Measurements from ENCODE around the gene UTP14A. TPM values are rescaled to one million over a fixed set of nuclear protein-coding genes. Genes with fewer than 3 reads are reported as not detected.

The UTP14A gene
- total and polyA plus RNA-seq, 3 experiments from 2014 or later = 12.5 to 66.8 (median 62.1) TPM

DNA sequence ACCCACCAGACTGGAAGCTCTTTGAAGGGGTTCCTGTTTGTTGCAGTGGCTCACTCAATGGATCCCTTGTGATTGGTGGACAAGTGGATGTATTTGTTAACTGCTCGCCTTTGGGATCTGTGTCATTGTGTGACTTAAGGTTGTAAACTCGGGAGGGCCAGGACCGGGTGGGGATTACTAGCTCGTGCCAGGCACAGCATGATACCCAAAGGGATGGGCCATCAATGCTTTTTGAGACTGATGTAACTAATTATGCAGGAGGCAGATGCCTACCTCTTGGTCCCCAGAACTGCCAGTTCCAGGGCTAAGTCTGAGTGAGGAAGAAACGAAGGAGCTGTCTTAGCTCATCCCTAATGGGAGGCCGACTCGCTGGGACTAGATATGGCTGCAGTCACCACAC is 27.7 kb downstream of the UTP14A start:
- Mint-ChIP-seq H3K9me3 (no peaks in the 10 kb centered on the region), H3K27me3 (peaks cover 0 to 11% of the 10 kb centered on the region in 2 donors), H3K4me3 (peak overlapping the region; percentile 18 to 76 (median 72)), H3K36me3 (peaks cover 0 to 4% (median 0%) of the 10 kb centered on the region in 3 donors), H3K4me1 (peaks cover 0 to 17% (median 6%) of the 10 kb centered on the region in 3 donors), H3K27ac (peak overlapping the region in 5 of 8 donors; percentile 6 to 68 (median 10))
- POLR2A ChIA-PET = no interaction called here
- Histone ChIP-seq H3K27me3 (ENCODE audit: insufficient read depth, low read length, poor library complexity, severe bottlenecking) (no peaks in the 10 kb centered on the region), H3K27ac (ENCODE audit: low read depth, low read length) (no peak overlapping the region), H3K4me3 (ENCODE audit: low read length) (no peak overlapping the region), H3K4me1 (ENCODE audit: insufficient read depth, low read length) (no peaks in the 10 kb centered on the region), H3K9me3 (ENCODE audit: low read length) (no peaks in the 10 kb centered on the region), H3K36me3 (ENCODE audit: insufficient read depth, low read length) (no peaks in the 10 kb centered on the region)
- CTCF ChIA-PET = no interaction called here
- peak in 1 of 5 donors; percentile 6 for DNase-seq

DNA sequence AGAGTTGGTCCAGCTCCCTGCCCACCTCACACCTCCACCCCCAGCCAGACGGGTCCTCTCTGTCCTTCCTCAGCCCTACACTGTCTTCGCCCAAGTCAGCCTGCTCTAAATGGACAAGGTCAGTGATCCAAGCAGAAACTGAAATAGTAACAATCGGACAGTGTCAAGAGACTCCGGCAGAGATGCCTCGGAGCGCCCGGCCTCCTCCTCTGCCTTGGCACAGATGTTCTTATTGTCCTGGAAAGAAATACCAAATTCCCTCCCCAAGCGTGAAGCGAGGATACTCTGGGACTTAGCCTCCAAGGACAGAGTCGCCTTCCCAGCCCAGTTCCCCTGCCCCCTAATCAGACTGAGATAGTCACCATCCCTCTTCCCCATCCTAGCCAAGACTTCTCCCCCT is 28.5 kb downstream of the UTP14A start:
- ChIA-PET POLR2A (interaction anchor here (0.5 kb wide), 1 partner anchor 48 kb away, joined by 7 read pairs; no protein-coding TSS in a partner anchor), CTCF (no interaction called here)
- H3K27me3 Mint-ChIP-seq = peaks cover 0 to 8% of the 10 kb centered on the region in 2 donors
- no peak for DNase-seq
- H3K9me3 Mint-ChIP-seq = no peaks in the 10 kb centered on the region
- Histone ChIP-seq H3K36me3 (ENCODE audit: insufficient read depth, low read length) (no peaks in the 10 kb centered on the region), H3K27ac (ENCODE audit: low read depth, low read length) (no peak overlapping the region), H3K4me3 (ENCODE audit: low read length) (no peak overlapping the region), H3K27me3 (ENCODE audit: insufficient read depth, low read length, poor library complexity, severe bottlenecking) (no peaks in the 10 kb centered on the region), H3K9me3 (ENCODE audit: low read length) (no peaks in the 10 kb centered on the region), H3K4me1 (ENCODE audit: insufficient read depth, low read length) (no peaks in the 10 kb centered on the region)
- H3K4me3 Mint-ChIP-seq = peak overlapping the region in 1 of 7 donors; percentile 9
- H3K4me1 Mint-ChIP-seq = peaks cover 0 to 17% (median 6%) of the 10 kb centered on the region in 3 donors
- H3K27ac Mint-ChIP-seq = peak overlapping the region in 1 of 8 donors; percentile 66
- H3K36me3 Mint-ChIP-seq = no peaks in the 10 kb centered on the region

DNA sequence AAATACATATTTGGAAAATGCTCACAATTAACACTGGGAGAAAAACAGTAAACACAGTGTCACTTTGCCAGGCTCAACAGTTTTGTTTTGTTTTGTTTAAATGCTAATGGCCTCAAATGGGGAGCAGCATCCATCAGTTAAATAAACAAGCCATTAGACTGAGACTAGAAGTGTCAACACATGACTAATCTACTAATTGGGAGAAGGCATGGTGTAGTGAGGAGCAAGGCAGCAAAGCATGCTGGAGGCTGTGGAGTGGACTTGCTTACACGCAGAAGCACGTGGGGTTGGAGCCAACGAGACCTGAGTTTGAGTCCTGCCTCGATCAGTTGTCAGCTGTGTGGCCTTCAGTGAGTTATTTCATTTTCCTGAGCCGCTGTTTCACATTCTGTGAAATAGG is 29.0 kb downstream of the UTP14A start:
- H3K27me3 ChIP-seq (ENCODE audit: insufficient read depth, low read length, poor library complexity, severe bottlenecking) = no peaks in the 10 kb centered on the region
- POLR2A ChIA-PET = no interaction called here
- Mint-ChIP-seq H3K4me3 (no peak overlapping the region), H3K4me1 (peaks cover 0 to 17% (median 6%) of the 10 kb centered on the region in 3 donors), H3K27ac (peak overlapping the region in 2 of 8 donors; percentile 26 to 66), H3K36me3 (no peaks in the 10 kb centered on the region), H3K9me3 (no peaks in the 10 kb centered on the region), H3K27me3 (peaks cover 0 to 8% of the 10 kb centered on the region in 2 donors)
- H3K36me3 ChIP-seq (ENCODE audit: insufficient read depth, low read length) = no peaks in the 10 kb centered on the region
- H3K4me3 ChIP-seq (ENCODE audit: low read length) = no peak overlapping the region
- CTCF ChIA-PET = no interaction called here
- no peak overlapping the region for H3K27ac ChIP-seq (ENCODE audit: low read depth, low read length)
- DNase-seq = no peak
- H3K4me1 ChIP-seq (ENCODE audit: insufficient read depth, low read length) = no peaks in the 10 kb centered on the region
- no peaks in the 10 kb centered on the region for H3K9me3 ChIP-seq (ENCODE audit: low read length)

DNA sequence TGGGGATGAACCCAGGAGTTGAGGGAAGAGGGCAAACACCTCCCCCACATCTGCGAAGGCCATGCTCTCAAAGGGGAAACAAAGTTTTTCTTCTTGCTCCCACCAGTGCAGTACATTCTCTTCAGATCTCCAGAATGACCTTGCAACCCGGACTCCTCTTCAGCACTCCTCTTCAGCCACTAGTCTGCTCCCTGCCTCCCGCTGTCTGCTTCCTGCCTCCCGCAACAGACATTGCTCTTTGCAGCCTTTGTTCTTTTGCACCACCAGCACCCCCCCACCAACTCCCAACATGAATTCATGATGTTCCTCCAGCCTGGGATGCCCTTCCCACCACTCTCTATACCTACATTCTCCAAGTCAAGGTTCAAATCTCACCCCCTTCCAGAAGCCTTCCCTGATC is 32.1 kb downstream of the UTP14A start:
- H3K4me1 Mint-ChIP-seq = peaks cover 0 to 13% (median 6%) of the 10 kb centered on the region in 3 donors
- H3K9me3 Mint-ChIP-seq = no peaks in the 10 kb centered on the region
- no peak overlapping the region for H3K4me3 Mint-ChIP-seq
- Histone ChIP-seq H3K36me3 (ENCODE audit: insufficient read depth, low read length) (no peaks in the 10 kb centered on the region), H3K27me3 (ENCODE audit: insufficient read depth, low read length, poor library complexity, severe bottlenecking) (no peaks in the 10 kb centered on the region), H3K4me1 (ENCODE audit: insufficient read depth, low read length) (no peaks in the 10 kb centered on the region), H3K4me3 (ENCODE audit: low read length) (no peak overlapping the region), H3K9me3 (ENCODE audit: low read length) (no peaks in the 10 kb centered on the region), H3K27ac (ENCODE audit: low read depth, low read length) (no peak overlapping the region)
- DNase-seq = no peak
- H3K27me3 Mint-ChIP-seq = peaks cover 0 to 5% of the 10 kb centered on the region in 2 donors
- ChIA-PET CTCF (no interaction called here), POLR2A (no interaction called here)
- H3K27ac Mint-ChIP-seq = peak overlapping the region in 1 of 8 donors; percentile 47
- no peaks in the 10 kb centered on the region for H3K36me3 Mint-ChIP-seq

DNA sequence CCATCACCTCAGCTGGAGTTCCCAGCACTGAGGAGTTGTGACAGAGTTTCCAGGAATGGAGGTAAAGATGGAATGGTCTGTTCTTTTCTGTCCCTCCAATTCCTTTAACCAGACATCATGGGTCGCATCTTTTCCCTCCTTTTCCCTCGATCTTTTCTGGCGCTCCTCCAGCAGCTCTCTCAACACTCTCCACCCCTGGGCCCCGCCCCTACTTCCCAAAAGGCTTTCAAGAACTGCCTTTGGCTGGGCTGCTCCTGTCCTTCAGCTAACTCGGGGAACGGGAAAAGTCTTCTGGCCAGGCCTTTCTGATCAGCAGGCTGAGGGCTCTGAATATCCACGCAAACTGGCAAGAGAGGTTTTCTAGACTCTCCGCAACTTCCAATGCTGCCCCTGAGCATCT is 34.0 kb downstream of the UTP14A start:
- no peak overlapping the region for H3K27ac Mint-ChIP-seq
- Histone ChIP-seq H3K36me3 (ENCODE audit: insufficient read depth, low read length) (no peaks in the 10 kb centered on the region), H3K4me1 (ENCODE audit: insufficient read depth, low read length) (no peaks in the 10 kb centered on the region), H3K9me3 (ENCODE audit: low read length) (no peaks in the 10 kb centered on the region), H3K4me3 (ENCODE audit: low read length) (no peak overlapping the region), H3K27ac (ENCODE audit: low read depth, low read length) (no peak overlapping the region), H3K27me3 (ENCODE audit: insufficient read depth, low read length, poor library complexity, severe bottlenecking) (no peaks in the 10 kb centered on the region)
- no peak overlapping the region for H3K4me3 Mint-ChIP-seq
- H3K27me3 Mint-ChIP-seq = peaks cover 0 to 4% of the 10 kb centered on the region in 2 donors
- no peaks in the 10 kb centered on the region for H3K9me3 Mint-ChIP-seq
- no peak for DNase-seq
- peaks cover 0 to 9% (median 6%) of the 10 kb centered on the region in 3 donors for H3K4me1 Mint-ChIP-seq
- POLR2A ChIA-PET = no interaction called here
- no peaks in the 10 kb centered on the region for H3K36me3 Mint-ChIP-seq
- CTCF ChIA-PET = no interaction called here

DNA sequence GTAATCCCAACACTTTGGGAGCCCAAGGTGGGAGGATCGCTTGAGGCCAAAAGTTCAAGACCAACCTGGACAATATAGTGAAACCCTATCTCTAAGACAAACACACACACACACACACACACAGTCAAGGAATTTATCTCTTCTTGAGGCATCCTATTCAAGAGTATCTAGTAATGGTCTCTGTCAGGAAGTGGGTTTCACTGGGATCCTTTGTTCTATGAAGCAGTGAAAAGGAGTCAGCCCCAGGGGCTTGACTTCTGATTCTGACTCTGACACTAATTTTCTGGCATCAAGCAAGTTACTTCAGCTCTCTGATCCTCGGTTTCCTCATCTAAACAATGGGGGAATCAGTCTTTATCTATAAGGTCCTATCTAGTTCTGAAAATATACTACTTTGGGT is 34.8 kb downstream of the UTP14A start:
- H3K27ac ChIP-seq (ENCODE audit: low read depth, low read length) = no peak overlapping the region
- no peaks in the 10 kb centered on the region for H3K9me3 ChIP-seq (ENCODE audit: low read length)
- DNase-seq = no peak
- Mint-ChIP-seq H3K27ac (no peak overlapping the region), H3K9me3 (no peaks in the 10 kb centered on the region), H3K36me3 (no peaks in the 10 kb centered on the region), H3K27me3 (peaks cover 0 to 4% of the 10 kb centered on the region in 2 donors), H3K4me3 (no peak overlapping the region), H3K4me1 (peaks cover 0 to 9% (median 6%) of the 10 kb centered on the region in 3 donors)
- H3K36me3 ChIP-seq (ENCODE audit: insufficient read depth, low read length) = no peaks in the 10 kb centered on the region
- POLR2A ChIA-PET = no interaction called here
- H3K4me3 ChIP-seq (ENCODE audit: low read length) = no peak overlapping the region
- no peaks in the 10 kb centered on the region for H3K27me3 ChIP-seq (ENCODE audit: insufficient read depth, low read length, poor library complexity, severe bottlenecking)
- CTCF ChIA-PET = interaction anchor here (1.2 to 1.4 kb wide), 2 partner anchors 15 to 83 kb away, joined by 3 to 4 read pairs; no protein-coding TSS in a partner anchor
- no peaks in the 10 kb centered on the region for H3K4me1 ChIP-seq (ENCODE audit: insufficient read depth, low read length)

DNA sequence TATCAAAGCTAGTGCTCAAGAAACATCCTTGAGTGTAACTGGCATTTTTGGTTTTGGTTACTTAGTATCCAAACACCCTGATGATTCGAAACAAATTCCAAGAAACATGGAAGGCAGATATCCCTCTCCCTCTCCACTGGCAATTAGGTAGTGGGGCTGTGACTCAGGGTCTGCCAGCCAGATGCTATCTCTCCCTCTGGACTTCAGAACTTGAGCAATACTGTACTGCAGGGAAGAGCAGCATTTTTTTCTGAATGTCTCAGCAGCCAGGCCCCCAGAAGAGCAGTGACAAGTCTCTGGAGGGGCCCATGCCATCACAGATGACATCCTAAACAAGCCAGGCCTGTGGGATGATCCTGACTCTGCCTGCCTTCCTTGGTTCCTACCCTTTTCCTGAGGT is 39.2 kb downstream of the UTP14A start:
- no peak for DNase-seq
- Histone ChIP-seq H3K9me3 (ENCODE audit: low read length) (no peaks in the 10 kb centered on the region), H3K36me3 (ENCODE audit: insufficient read depth, low read length) (no peaks in the 10 kb centered on the region), H3K4me1 (ENCODE audit: insufficient read depth, low read length) (no peaks in the 10 kb centered on the region), H3K27me3 (ENCODE audit: insufficient read depth, low read length, poor library complexity, severe bottlenecking) (no peaks in the 10 kb centered on the region), H3K27ac (ENCODE audit: low read depth, low read length) (no peak overlapping the region), H3K4me3 (ENCODE audit: low read length) (no peak overlapping the region)
- peaks cover 0 to 2% of the 10 kb centered on the region in 2 donors for H3K27me3 Mint-ChIP-seq
- CTCF ChIA-PET = interaction anchor here (1.9 kb wide), 1 partner anchor 83 kb away, joined by 4 read pairs; no protein-coding TSS in a partner anchor
- no peaks in the 10 kb centered on the region for H3K36me3 Mint-ChIP-seq
- no peak overlapping the region for H3K27ac Mint-ChIP-seq
- H3K9me3 Mint-ChIP-seq = no peaks in the 10 kb centered on the region
- no peaks in the 10 kb centered on the region for H3K4me1 Mint-ChIP-seq
- no peak overlapping the region for H3K4me3 Mint-ChIP-seq
- POLR2A ChIA-PET = no interaction called here

DNA sequence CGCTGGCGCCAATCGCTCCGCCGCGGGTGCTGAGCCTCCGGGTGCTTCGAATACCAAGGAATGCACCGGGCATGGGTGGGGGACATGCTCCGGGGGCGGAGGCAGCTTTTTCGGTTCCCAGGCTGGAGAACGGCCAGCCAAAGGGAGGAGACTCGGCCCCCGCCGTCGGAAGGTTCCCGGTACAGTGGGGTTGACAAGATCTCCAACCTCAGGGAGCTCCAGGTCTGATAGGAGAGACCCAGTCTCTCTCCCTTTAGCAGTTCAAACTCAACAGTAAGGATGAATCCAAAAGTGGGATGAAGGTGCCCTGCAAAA is 47.3 kb downstream of the UTP14A start:
- no peak for DNase-seq
- ChIA-PET POLR2A (interaction anchor here (1.1 kb wide), 1 partner anchor 8 kb away, joined by 4 read pairs; no protein-coding TSS in a partner anchor), CTCF (interaction anchor here (1.2 kb wide), 1 partner anchor 107 kb away, joined by 6 read pairs; no protein-coding TSS in a partner anchor)
- H3K27me3 Mint-ChIP-seq = peaks cover 0 to 16% of the 10 kb centered on the region in 2 donors
- peak overlapping the region; percentile 11 to 100 (median 45) for H3K27ac Mint-ChIP-seq
- Histone ChIP-seq H3K4me1 (ENCODE audit: insufficient read depth, low read length) (peaks cover 12% of the 10 kb centered on the region), H3K27ac (ENCODE audit: low read depth, low read length) (no peak overlapping the region), H3K27me3 (ENCODE audit: insufficient read depth, low read length, poor library complexity, severe bottlenecking) (no peaks in the 10 kb centered on the region), H3K36me3 (ENCODE audit: insufficient read depth, low read length) (no peaks in the 10 kb centered on the region), H3K9me3 (ENCODE audit: low read length) (no peaks in the 10 kb centered on the region), H3K4me3 (ENCODE audit: low read length) (no peak overlapping the region)
- peak overlapping the region; percentile 34 to 90 (median 72) for H3K4me3 Mint-ChIP-seq
- peaks cover 0 to 2% (median 0%) of the 10 kb centered on the region in 5 donors for H3K9me3 Mint-ChIP-seq
- H3K4me1 Mint-ChIP-seq = peaks cover 10 to 20% (median 11%) of the 10 kb centered on the region in 3 donors
- peaks cover 0 to 2% (median 0%) of the 10 kb centered on the region in 3 donors for H3K36me3 Mint-ChIP-seq
